GM21723 (cell line): ENCODE measurements around the gene MAN1C1.
"Not testable (repeated sequence)": the region's sequence is repeated elsewhere in the genome, so short reads cannot be mapped to it uniquely, and the experiment has no call there.

Source experiments
- ATAC-seq: cut with Tn5 transposase; IDR thresholded peaks from one replicate; pipeline ENCODE4 v1.9.1; 2021; ENCODE audit warnings: mild to moderate bottlenecking, moderate library complexity; ENCODE audit not compliant: unreplicated experiment

MAN1C1 gene

DNA sequence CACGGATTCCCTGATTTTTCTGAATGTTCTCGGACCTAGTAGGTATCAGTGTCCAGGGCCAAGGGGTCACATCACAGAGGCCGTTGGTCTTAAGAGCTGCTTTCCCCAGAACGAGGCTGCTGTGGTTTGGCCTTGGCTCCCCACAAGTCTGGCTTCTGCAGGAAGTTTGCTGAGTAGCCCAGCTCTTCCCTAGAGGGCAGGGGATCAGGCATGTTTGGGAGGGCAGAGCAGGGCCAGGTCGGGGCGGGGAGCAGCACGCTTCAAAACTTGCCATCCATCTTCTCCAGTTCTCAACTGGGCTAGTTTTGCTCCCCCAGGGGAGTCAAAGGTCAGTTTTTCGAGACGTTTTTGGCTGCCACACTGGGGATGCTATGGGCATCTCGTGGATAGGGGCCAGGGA lies 37.0 kb downstream of the MAN1C1 start:
- no peak for ATAC-seq

DNA sequence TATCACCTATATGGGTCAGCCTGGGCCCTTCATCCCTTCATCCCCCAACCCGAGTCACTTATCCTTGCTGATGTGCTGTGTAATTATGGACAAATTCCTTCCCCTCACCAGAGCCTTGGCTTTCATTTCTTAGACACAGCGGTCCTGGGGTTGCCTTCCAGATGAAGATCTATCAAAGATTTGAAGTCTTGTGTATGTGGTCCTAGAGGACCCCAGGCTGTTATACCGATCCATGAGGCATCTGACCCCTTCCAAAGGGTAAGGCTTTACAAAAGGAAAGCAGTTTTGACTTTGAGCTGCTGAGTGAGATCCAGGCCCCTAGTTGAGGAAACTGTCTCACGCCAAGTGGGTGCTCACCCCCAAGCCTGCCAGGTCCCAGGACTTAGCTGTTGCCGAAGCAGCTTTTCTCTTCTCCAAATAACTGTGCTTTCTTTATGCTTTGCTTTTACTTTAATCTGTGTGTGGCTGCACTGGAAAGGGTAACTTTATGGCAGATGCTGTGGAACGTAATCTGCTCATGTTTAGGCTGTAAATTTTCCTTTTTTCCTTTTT lies 37.6 kb downstream of the MAN1C1 start:
- no peak for ATAC-seq

DNA sequence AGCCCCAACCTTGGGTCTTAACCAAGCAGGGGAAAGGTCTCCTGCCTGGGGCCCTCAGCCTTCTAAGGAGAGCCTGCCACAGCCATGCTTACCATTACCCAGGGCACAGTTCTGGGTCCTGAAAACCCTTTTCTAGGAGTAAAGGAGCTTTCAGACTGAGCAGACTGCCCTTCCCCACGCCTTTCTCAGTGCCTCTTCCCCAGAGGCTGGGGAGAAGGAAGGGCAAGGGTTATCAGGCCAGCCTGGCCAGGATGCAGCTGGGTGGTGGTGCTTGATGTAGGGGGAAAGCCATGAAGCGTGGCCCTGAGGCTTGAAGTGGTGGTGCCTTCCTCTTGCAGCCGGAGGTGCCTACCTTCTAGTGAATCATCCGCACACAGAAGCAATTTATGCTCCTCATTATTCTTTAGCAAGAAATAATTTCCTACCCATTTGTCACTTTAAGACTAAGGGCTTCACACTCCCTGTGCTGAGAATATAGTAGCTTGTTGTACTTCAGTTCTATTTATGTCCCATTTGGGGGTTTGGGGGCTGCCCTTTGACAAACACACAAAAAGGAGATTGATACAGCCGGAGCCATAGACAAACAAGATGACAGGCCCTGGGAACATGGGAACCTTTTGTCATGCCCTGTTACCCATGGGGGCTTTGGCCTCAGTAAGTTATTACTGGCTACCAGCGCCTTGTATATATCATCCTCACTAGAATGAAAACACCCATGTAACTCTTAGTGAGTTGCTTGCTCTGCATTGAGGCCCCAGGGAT lies 40.7 kb downstream of the MAN1C1 start:
- no peak for ATAC-seq

DNA sequence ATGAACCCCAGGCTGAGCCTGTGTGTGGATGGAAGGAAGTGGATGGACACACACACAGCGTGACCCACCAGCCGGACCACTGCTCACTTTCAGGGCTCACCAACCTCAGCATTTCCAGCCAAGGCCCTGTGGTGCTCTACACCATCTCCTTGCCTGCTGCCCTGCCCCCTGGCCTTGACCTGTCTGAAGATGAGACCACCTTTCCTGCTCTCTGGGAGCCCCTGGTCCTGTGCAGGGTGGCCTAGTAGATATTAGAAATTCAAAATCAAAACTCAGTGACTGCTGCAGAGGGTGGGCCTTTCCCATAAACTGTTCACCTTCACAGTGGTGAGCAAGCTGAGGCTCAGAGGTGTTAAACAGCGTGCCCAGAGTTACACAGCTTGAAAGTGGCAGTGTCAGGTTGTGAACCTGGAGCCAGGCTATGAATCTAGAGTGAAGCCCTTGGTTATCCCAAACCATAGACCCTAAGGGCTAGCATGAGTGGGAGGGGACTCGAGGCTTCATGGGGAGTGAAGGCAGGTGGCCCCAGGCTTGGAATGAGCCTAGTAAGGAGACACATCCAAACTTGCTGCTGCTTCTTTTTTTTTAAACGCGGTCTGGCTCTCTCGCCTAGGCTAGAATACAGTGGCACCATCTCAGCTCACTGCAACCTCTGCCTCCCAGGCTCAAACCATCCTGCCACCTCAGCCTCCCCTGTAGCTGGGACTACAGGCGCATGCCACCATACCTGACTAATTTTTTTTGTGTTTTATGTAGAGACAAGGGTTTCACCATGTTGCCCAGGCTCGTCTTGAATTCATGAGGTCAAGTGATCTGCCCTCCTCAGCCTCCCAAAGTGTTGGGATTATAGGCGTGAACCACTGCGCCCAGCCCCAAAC lies 41.5 kb downstream of the MAN1C1 start:
- no peak for ATAC-seq

DNA sequence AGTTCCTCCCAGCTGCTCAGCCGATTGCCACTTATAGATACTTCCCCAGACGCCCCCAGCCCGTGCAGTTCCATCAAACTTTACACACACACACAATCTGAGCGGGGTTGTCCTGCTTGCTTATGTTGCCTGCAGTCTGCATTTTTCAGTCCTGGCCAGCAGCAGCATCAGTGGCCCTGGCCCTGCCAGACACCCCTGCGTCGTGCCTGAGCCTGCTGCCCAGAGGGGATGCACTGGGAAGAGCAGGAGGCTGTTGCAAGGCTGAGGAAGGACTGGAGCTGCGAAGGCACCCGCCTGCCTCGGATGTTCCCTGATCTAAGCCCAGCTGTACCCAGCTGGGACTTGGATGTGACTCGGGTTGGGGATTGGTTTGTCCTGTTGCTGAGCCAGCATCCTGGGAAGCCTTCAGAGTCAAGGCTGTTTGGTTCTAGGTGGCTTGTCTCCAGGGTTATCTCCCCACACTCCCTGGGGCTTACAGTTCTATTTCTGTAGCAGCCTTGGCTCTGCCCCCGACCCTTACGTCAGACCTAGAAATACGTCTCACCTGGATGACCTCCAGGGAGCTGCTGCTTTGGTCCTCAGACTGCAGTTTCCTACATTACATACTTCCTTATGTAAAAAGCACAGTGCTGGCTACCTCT lies 42.3 kb downstream of the MAN1C1 start:
- ATAC-seq = no peak

DNA sequence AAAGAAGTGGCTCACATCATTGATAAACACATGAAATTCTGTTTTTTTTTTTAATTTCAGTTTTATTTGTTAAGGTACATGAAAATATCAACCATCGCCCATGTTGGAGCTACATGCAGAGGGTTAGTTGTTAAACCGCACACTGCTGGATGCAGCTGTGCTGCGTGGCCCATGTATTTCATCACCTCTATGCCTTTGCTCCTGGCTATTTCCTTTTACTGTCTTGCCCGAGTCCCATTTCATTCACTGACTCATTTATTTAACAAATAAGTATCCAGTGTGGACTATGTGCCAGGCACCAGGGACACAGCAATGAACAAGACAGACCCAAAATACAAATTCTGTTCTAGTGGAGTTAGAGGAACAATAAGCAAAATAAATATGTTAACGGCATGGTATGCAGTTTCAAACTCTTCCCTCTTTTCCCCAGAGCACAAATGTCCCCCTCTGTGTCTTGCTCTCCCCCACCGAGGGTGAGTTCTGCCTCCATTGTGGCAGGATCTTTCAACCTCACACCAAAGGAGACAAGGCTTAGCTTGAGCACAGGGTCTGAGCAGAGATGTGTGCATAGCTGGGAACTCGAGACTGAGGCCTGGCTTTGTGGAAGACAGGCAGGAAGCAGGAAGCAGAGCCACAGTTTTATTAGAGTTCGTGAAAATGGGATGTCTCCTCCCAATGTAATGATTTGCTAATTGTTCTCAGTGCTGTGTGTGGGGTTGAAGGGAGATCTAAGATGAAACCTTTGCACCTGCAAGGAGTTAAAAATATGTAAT lies 44.6 kb downstream of the MAN1C1 start:
- ATAC-seq = no peak

DNA sequence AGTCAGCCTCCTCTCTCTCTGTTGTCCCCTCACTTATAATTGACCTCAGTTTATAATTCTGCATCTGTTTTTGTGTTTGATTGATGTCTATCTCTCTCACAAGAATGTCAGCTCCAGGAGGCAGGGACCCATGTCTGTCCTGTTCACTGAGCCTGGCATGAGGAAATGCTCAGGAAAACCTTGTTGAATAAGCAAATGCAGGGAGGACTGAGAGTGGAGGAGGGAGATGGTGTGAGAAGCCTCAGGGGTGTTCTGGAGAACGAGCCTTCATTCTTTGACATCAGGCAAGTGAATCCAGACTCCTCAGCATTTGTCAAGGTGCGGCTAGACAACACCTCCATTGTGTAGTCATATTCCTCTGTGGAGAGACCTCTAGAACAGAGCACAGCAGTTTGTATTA lies 45.5 kb downstream of the MAN1C1 start:
- ATAC-seq = no peak

DNA sequence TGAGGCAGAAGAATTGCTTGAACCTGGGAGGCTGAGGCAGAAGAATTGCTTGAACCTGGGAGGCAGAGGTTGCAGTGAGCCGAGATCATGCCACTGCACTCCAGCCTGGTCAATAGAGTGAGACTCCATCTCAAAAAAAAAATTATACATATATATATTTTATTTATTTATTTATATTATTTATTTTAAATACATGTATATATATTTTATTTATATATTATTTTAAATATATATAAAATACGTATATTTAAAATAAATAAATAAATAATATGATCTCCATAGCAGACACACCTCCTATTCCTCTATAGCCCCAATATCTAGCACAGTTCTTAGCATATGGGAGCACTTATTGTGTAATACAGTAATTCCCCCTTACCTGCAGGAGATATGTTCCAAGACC lies 46.4 kb downstream of the MAN1C1 start:
- not testable (repeated sequence) for ATAC-seq

DNA sequence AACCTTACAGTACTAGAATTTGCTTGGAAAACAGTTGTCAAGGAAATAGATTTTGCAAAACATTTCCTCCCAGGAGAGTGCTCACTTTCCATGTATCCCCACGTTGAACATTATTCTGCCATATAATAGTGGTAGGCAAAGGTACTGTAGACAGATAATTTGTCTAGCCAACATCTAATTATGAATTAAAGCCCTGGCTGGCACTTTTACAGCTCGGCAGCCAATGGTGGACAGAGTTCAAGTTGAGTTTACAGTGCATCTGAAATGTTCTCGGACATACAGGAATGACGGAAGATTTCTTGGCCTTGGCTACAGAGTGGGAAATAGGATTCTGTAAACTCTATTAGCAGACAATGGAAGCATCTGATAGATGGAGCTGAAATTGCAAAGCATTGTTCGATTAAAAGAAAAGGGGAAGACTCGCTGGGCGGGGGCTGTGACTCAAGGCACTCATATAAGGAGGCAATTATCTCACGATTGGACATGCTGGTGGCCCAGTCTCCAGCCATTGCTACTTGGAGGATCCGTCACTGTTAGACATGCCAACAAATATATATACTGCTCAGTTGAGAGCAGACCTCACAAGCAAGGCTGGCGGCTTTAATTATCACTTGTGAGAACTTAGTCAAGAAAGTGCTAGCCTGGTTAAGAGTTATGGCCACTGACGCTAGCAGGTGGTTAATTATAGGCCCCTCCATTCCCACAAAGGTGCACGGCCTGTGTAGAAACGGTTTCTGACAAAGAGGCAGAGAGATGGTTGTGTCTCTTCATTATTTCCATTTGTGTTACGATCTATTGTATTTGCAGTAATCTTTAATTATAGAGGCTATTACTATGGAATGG lies 48.0 kb downstream of the MAN1C1 start:
- no peak for ATAC-seq

DNA sequence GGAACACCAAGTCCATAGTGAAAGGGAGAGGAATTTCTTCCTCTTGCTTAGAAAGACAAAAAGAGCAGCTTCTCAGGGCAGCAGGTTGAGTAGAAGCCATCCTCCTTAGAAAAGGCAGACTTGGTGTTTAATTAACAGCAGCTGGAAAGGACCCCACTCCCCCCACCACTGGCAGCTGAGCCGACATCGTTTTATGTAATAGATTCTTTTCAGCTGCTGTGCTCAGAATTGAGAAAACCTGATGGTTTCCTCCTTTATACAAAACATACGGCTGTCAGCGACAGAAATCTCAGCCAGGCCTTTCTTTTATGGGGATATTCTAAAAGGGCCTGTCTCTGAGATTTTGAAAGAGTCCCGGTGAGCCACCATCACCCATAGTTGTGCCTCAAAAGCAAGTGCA lies 49.9 kb downstream of the MAN1C1 start:
- no peak for ATAC-seq

DNA sequence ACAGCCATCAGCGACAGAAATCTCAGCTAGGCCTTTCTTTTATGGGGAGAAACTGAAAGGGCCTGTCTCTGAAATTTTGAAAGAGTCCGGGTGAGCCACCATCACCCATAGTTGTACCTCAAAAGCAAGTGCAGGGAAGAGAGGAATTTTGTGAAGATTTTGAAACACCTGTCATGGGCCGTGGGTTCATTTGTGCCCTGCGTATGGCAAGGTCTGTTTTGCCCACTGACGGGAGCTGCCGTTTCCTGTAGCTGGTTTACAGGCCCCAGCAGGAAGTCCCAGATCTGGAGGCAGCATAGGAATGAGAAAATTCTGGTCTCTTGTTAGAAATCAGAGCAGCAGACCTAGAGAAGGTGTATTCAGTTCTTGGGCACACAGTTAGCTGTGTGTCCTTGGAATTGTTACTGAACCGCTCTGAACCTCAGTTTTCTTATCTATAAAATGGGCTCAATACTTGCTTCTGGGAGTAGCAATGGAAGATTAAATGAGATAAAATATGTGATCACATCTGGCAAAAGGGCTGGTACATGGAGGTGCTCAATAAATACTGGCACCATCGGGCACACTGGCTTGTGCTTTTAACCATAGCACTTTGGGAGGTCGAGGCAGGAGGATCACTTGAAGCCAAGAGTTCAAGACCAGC lies 52.5 kb downstream of the MAN1C1 start:
- no peak for ATAC-seq

DNA sequence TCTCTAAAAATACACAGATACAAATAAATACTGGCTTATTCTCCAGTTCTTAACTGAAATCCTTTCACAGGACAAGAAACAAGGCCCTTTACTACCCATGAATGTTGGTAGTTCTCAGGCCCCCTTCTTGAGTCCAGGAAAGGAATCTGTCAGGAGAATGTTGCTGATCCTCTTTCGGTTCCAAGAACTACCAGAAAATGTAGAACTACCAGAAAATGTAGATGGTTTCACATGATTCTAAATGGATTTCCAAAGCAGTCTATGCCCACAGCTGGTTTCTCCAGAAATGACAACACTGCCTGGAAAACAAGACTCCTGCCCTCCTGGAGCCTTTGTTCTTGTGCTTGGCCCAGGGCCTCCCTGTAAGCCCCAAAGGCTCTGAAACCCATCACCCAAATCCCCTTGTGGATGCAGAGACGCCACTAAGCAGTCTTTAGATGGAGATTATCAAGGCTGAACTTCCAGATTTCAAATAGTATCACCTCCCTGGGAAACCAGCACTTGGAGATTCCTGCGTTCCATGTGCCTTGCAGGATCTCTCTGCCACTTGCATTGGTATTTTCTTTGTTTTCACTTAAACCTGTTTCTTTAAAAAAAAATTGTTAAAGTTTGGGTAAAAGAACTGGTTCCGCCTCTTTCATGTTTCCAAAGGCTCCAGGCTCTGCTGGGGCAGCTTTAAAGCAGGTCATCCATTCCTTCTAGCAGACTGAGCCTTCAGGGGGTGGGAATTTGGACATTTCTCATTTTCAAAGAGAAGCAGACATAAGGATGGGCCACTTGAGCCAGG lies 53.4 kb downstream of the MAN1C1 start:
- no peak for ATAC-seq

DNA sequence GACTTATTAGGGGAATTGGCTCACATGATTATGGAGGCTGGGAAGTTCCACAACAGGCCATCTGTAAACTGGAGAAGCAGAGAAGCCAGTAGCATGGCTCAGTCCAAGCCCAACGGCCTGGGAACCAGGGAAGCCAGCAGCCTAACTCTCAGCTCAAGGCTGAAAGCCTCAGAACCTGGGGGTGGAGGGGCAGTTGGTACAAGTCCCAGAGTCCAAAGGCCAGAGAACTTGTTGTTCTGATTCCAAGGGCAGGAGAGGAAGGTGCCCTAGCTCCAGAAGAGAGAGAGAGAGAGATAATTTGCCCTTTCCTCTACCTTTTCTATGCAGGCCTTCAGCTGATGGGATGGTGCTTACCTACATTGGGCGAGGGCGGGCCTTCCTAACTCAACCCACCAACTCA lies 55.3 kb downstream of the MAN1C1 start:
- no peak for ATAC-seq

DNA sequence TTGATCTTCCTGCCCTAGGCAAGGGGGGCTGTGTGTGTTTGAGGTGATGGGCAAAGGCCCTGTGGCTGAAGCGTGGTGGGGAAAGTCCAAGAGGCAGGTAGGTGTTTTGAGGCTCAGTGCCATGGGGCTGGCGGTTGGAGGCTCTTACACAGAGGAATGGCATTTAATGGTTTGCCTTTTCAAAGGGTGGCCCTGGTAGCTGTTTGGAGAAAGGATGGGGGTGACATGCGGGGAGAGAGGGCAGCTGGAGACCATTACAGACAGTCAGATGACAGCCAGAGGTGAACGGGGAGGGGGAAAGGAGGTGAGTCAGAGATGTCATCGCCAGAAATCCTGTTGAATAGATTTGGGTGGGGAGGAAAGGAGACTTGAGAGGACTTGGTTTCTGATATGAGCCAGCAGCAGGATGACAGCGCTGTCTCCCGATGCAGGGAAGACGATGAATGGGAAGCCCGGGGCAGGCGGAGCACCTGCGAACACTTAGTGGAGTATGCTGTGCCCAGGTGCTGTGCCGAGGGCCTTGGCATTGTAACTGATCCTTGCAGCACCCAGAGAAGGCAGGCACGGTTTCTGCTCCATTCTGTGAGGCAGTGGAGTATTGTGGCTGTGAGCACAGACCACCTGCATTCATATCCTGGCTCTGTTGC lies 56.3 kb downstream of the MAN1C1 start:
- no peak for ATAC-seq

DNA sequence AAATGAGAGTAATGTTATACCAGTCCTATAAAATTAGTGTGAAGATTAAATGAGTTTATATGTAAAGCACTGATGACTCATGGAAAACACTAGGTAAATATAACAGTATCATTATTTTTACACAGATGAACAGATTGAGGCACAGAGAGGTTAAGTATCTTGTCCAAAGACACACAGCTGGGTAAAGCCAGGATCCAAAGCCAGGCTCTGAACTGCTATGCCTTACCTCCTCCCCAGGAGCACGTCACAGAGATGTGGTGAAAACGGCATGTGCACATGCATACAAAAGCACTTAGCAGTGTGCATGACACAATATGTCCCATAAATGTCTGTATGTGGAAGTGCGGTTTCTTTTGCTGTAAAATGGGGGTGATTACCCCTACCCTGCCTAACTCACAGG lies 56.9 kb downstream of the MAN1C1 start:
- no peak for ATAC-seq

DNA sequence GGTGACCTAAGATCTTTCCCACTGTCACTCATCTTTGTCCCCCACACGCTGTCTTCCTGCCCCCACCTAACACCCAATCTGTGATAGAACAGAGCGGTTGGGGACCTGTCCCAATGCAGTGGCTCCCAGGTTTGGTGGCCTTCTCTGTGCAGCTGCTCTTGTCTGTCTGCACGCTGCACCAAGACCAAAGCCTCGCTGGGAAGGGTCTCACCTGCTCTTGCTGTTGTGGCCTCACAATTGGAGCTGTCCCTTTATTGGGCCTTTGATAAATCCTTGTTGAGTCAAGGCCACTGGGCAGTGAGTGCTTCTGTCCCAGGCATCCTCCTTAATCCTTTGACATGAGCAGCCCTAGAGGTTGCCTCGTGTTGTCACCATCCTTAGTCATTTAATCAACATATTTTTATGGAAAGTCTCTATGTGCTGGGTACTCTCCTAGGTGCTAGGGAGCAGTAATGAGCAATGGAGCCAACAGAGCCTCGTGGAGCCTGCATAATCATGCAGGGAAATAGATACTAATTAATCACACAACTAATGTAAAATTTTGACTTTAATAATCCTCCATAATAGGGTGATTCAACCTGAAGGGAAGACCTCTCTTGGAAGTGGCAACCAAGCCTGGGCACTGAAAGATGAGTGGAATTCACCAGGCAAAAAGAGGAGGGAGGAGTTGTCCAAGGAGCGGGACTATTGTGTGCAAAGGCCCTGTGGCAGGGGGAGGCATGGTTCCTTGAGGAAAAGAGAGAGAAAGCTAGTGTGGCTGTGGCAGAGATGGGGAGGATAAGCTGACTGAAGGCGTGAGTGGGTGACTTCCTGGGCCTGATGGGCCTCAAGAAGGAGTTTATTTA lies 57.6 kb downstream of the MAN1C1 start:
- no peak for ATAC-seq

DNA sequence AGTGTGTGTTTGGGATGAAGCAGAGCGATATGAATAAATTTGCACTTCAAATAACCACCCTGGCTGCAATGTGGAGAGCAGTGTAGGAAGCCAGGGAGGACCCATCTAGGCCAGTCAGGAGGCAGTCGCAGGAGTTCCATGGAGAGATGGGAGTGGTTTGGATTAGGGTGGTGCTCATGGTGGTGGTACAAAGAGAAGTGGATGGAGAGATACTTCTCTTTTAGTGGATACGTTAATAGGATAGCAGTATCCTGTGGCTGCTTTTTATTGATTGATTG lies 58.2 kb downstream of the MAN1C1 start:
- ATAC-seq = no peak
